Activated T-helper 17 cell treated with anti-CD3 and anti-CD28 coated beads, Interleukin-2, amount 50 U/mL, for 72 hours (primary cell): ENCODE data around the gene ACP5. TPM values are rescaled to one million over a fixed set of nuclear protein-coding genes. Genes with fewer than 3 reads are reported as not detected.
"Not testable (repeated sequence)": the region's sequence is repeated elsewhere in the genome, so short reads cannot be mapped to it uniquely, and the experiment has no call there.

ENCODE experiments used
- ATAC-seq: fragments of 150-1000 bp; cut with Tn5 transposase; replicated peaks from 2 replicates; pipeline ENCODE4 v1.10.0; 2021; ENCODE audit warnings: mild to moderate bottlenecking, moderate library complexity
- H3K27ac Mint-ChIP-seq: one replicate; pipeline ENCODE4 v1.8.0; 2022; ENCODE audit warnings: mixed read lengths
- H3K27me3 Mint-ChIP-seq: one replicate; pipeline ENCODE4 v1.8.0; 2022; ENCODE audit warnings: mixed read lengths
- H3K36me3 Mint-ChIP-seq: one replicate; pipeline ENCODE4 v1.8.0; 2022; ENCODE audit warnings: low read depth, mild to moderate bottlenecking, mixed read lengths
- H3K4me1 Mint-ChIP-seq: one replicate; pipeline ENCODE4 v1.8.0; 2022; ENCODE audit warnings: mixed read lengths
- H3K4me3 Mint-ChIP-seq: one replicate; pipeline ENCODE4 v1.8.0; 2022; ENCODE audit warnings: mild to moderate bottlenecking, mixed read lengths
- H3K9me3 Mint-ChIP-seq: one replicate; pipeline ENCODE4 v1.8.0; 2022; ENCODE audit warnings: mixed read lengths
- total RNA-seq, 2 donors: library from RNA; stranded (reverse); gene quantifications; one replicate each; pipeline ENCODE4 v1.2.3, GENCODE V29; 2022

Gene ACP5
- total RNA-seq, 2 donors from 2014 or later = 19.9 to 26.3 TPM

- H3K4me1 Mint-ChIP-seq = peaks cover 23% of the 10 kb centered on the region
- not testable (repeated sequence) for H3K4me3 Mint-ChIP-seq, H3K36me3 Mint-ChIP-seq, ATAC-seq, H3K9me3 Mint-ChIP-seq, H3K27ac Mint-ChIP-seq, H3K27me3 Mint-ChIP-seq
Observed at GRCh38 chr19:11564082-11564807, 13.2 kb downstream of the ACP5 start.

DNA sequence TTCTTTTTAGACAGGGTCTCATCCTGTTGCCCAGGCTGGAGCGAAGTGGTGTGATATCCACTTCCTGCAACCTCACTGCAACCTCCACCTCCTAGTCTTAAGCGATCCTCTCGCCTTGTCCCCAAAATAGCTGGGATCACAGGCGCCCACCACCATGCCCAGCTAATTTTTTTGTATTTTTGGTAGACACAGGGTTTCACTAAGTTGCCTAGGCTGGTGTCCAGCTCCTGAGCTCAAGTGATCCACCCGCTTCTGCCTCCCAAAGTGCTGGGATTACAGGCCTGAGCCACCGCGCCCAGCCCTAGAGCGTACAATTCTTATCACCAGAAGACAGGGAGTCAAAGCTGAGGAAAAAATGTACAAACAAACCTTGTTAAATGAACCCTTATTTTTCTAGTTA, 13.9 kb downstream of the ACP5 start:
- H3K36me3 Mint-ChIP-seq = peaks cover 6% of the 10 kb centered on the region

DNA sequence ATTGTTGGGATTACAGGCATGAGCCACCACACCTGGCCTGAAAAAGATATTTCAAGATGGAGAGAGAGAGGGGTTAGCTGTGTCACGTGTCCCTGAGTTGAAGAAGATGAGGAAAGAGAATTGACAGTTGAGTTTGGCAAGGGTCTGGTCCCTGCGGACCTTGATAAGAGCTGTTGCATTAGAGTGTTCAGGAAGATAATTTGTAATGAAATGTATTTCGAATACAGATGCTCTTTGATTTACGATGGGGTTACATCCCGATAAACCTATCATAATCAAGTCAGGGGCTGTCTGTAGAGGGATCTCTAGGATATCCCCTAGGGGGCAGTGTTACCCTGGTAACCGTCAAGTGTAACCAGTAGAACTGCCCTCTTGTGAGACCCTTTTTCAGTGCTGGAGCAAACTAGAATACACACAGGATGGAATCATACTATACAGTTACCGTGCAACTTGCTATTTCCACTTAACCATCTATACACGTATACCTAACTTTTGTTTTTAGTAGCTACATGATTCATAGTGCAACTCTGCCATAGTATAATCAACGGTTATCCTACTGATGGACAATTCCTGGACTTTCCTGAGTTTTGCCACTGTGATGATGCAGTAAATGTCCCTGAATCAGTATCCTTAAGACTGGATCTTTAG, 16.9 kb downstream of the ACP5 start:
- Mint-ChIP-seq H3K4me1 (peaks cover 33% of the 10 kb centered on the region), H3K27ac (peak overlapping the region; percentile 76), H3K4me3 (peak overlapping the region; percentile 90), H3K9me3 (no peaks in the 10 kb centered on the region), H3K36me3 (peaks cover 20% of the 10 kb centered on the region), H3K27me3 (no peaks in the 10 kb centered on the region)
- peak; percentile 67 for ATAC-seq

More for the DNA sequence above, 13.9 kb downstream of the ACP5 start:
- Mint-ChIP-seq H3K9me3 (no peaks in the 10 kb centered on the region), H3K27ac (no peak overlapping the region), H3K4me1 (peaks cover 24% of the 10 kb centered on the region), H3K27me3 (no peaks in the 10 kb centered on the region), H3K4me3 (no peak overlapping the region)
- ATAC-seq = no peak

- no peaks in the 10 kb centered on the region for H3K9me3 Mint-ChIP-seq
- H3K36me3 Mint-ChIP-seq = peaks cover 28% of the 10 kb centered on the region
- peak; percentile 94 for ATAC-seq
- H3K27ac Mint-ChIP-seq = peak within 1 kb of the TSS; percentile 94
- peaks cover 37% of the 10 kb centered on the region for H3K4me1 Mint-ChIP-seq
- H3K27me3 Mint-ChIP-seq = no peaks in the 10 kb centered on the region
- H3K4me3 Mint-ChIP-seq = peak within 1 kb of the TSS; percentile 90
Observed at GRCh38 chr19:11558881-11559828, 18.3 kb downstream of the ACP5 start, which contains the start of gene ELOF1. Gene ELOF1 (minus strand): TSS chr19:11559230. CDS start chr19:11554347, 4,883 bp downstream.

GRCh38 chr19:11556634-11557420, 20.6 kb downstream of the ACP5 start:
- Mint-ChIP-seq H3K27me3 (no peaks in the 10 kb centered on the region), H3K36me3 (peaks cover 44% of the 10 kb centered on the region), H3K4me1 (peaks cover 39% of the 10 kb centered on the region), H3K27ac (peak overlapping the region; percentile 53), H3K4me3 (peak overlapping the region; percentile 90), H3K9me3 (no peaks in the 10 kb centered on the region)
- no peak for ATAC-seq

DNA sequence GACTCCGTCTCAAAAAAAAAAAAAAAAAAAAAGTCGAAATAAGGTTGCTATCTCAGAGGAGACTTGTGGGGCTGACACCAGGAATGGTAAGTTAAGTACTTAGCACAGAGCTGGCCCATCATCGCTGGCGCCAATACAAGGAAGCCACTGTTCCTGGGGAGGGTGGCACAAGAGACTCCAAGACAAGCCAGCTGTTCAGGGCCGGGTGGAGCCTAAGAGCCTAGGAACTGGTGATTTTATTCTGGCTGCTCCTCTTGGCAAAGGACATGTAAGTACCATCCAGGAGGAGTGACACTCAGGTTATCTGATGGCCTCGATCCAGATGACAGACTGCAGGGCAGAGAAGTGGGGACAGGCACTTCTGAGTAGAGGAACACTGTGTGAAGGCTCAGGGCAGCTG, 22.2 kb downstream of the ACP5 start:
- peak overlapping the region; percentile 46 for H3K27ac Mint-ChIP-seq
- H3K4me3 Mint-ChIP-seq = no peak overlapping the region
- no peaks in the 10 kb centered on the region for H3K27me3 Mint-ChIP-seq
- H3K36me3 Mint-ChIP-seq = peaks cover 49% of the 10 kb centered on the region
- ATAC-seq = no peak
- H3K4me1 Mint-ChIP-seq = peaks cover 30% of the 10 kb centered on the region
- no peaks in the 10 kb centered on the region for H3K9me3 Mint-ChIP-seq

DNA sequence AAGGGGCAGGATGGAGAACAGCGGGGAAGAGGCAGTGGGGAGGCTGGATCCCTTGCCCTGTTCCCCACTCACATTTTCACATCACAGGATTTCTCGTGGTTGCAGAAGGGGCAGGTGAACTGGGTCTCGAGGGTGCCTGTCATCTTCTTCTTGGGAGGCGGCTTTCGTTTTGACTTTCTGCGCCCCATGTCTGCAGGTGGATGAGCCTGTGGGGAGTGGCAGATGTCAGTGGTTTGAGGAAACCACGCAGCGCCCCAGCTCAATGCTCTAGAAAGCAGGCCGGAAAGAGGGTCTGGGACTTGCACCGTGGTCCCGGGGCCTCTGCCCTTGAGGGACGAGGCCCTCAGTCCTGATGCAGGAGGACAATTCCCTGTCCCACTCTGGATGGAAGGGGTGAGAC, 23.3 kb downstream of the ACP5 start:
- peak; percentile 13 for ATAC-seq
- H3K27ac Mint-ChIP-seq = no peak overlapping the region

DNA sequence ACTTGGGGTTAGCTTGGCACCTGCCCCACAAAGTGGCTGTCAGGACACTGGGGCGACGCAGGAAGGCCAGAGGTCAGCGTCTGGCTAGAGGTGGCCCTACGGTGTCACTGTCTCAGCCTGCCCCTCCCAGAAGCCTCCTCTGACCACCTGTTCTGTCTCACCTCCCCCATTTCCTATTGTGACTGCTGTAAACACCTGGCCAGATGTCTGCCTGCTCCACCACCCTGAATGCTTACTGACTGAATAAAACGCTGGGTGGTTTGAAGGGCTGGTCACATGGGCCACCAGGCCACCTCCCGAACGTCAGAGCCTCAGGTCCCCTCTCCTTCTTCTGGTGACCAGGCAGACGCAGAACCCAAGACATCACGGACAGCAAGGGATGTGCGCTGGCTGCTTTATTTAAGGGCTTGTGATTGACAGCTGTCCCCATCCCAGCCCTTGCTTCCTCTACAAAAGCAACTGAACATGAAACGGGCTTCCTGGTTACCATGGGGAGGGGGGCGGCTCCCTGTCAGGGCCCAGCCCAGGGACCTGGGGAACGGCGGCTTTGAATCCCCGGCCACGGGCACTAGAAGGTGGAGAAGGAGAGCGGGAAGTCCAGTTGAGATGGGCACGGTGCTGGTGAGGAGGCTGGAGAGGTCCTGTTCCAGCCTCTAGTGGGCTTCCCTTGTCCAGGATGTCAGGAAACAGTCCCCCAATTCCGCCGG, 24.6 kb downstream of the ACP5 start:
- Mint-ChIP-seq H3K27ac (no peak overlapping the region), H3K36me3 (peaks cover 43% of the 10 kb centered on the region), H3K4me3 (no peak overlapping the region), H3K27me3 (no peaks in the 10 kb centered on the region), H3K4me1 (peaks cover 21% of the 10 kb centered on the region), H3K9me3 (no peaks in the 10 kb centered on the region)
- ATAC-seq = no peak

More for the DNA sequence above, 23.3 kb downstream of the ACP5 start:
- Mint-ChIP-seq H3K27me3 (no peaks in the 10 kb centered on the region), H3K4me3 (peak overlapping the region; percentile 28), H3K36me3 (peaks cover 46% of the 10 kb centered on the region), H3K9me3 (no peaks in the 10 kb centered on the region), H3K4me1 (peaks cover 26% of the 10 kb centered on the region)

GRCh38 chr19:11551603-11552235, 25.7 kb downstream of the ACP5 start:
- no peak overlapping the region for H3K4me3 Mint-ChIP-seq
- peaks cover 39% of the 10 kb centered on the region for H3K36me3 Mint-ChIP-seq
- no peak overlapping the region for H3K27ac Mint-ChIP-seq
- peaks cover 16% of the 10 kb centered on the region for H3K4me1 Mint-ChIP-seq
- H3K9me3 Mint-ChIP-seq = no peaks in the 10 kb centered on the region
- H3K27me3 Mint-ChIP-seq = no peaks in the 10 kb centered on the region
- ATAC-seq = no peak

GRCh38 chr19:11550265-11550664, 27.2 kb downstream of the ACP5 start:
- no peak overlapping the region for H3K27ac Mint-ChIP-seq
- H3K9me3 Mint-ChIP-seq = no peaks in the 10 kb centered on the region
- peaks cover 8% of the 10 kb centered on the region for H3K4me1 Mint-ChIP-seq
- H3K36me3 Mint-ChIP-seq = peaks cover 26% of the 10 kb centered on the region
- no peak overlapping the region for H3K4me3 Mint-ChIP-seq
- ATAC-seq = no peak
- no peaks in the 10 kb centered on the region for H3K27me3 Mint-ChIP-seq

GRCh38 chr19:11549386-11549953, 28.0 kb downstream of the ACP5 start:
- no peaks in the 10 kb centered on the region for H3K9me3 Mint-ChIP-seq
- peaks cover 24% of the 10 kb centered on the region for H3K36me3 Mint-ChIP-seq
- H3K27ac Mint-ChIP-seq = no peak overlapping the region
- peaks cover 8% of the 10 kb centered on the region for H3K4me1 Mint-ChIP-seq
- H3K4me3 Mint-ChIP-seq = no peak overlapping the region
- H3K27me3 Mint-ChIP-seq = no peaks in the 10 kb centered on the region
- ATAC-seq = no peak

- peaks cover 7% of the 10 kb centered on the region for H3K27me3 Mint-ChIP-seq
- no peaks in the 10 kb centered on the region for H3K9me3 Mint-ChIP-seq
- no peak overlapping the region for H3K4me3 Mint-ChIP-seq
- no peak overlapping the region for H3K27ac Mint-ChIP-seq
- ATAC-seq = no peak
- peaks cover 11% of the 10 kb centered on the region for H3K36me3 Mint-ChIP-seq
- no peaks in the 10 kb centered on the region for H3K4me1 Mint-ChIP-seq
Observed at GRCh38 chr19:11547929-11548700, 29.3 kb downstream of the ACP5 start.
